HEK293 (cell line): Measurements from ENCODE around the gene SLC6A16.
"Not testable (repeated sequence)": the region's sequence is repeated elsewhere in the genome, so short reads cannot be mapped to it uniquely, and the experiment has no call there.

Experiments used
- CTCF ChIA-PET: fragments of 350-600 bp; formaldehyde crosslinking; extraction: SDS; loops from one replicate; lab custom pipeline; 2021; ENCODE audit warnings: antibody characterized with exemption; lab: Yijun Ruan, JAX
- POLR2A ChIA-PET: fragments of 300-600 bp; formaldehyde crosslinking; extraction: SDS; loops from one replicate; lab custom pipeline; 2020; ENCODE audit warnings: antibody characterized with exemption, inconsistent platforms; lab: Yijun Ruan, JAX
- H3K27ac ChIP-seq: fragments of 200-500 bp; sonication (Bioruptor generic); 2 replicates; pipeline ENCODE4 v1.5.1; 2014; ENCODE audit warnings: low read depth, low read length, control low read depth, inconsistent platforms; ENCODE audit errors: extremely low read depth
- H3K36me3 ChIP-seq, 2 experiments: fragments of 200-500 bp in 1 of 2; sonication (Bioruptor generic) in 1 of 2; 1 replicate in 1 of 2; 2 replicates in 1 of 2; pipeline ENCODE4 v1.5.1; 2014 to 2017; ENCODE audit warnings: inconsistent platforms in 2 of 2, low read length in 2 of 2; ENCODE audit not compliant: control insufficient read depth in 2 of 2, insufficient read depth in 1 of 2
- H3K4me1 ChIP-seq: fragments of 200-500 bp; sonication (Bioruptor generic); 2 replicates; pipeline ENCODE4 v1.5.1; 2014; ENCODE audit warnings: mild to moderate bottlenecking, low read length, inconsistent platforms; ENCODE audit not compliant: control insufficient read depth, insufficient read depth
- H3K4me3 ChIP-seq: 2 replicates; pipeline ENCODE4 v1.5.1; 2011; ENCODE audit warnings: low read depth, mild to moderate bottlenecking, control low read depth, low read length, moderate library complexity
- H3K9me3 ChIP-seq: fragments of 200-500 bp; sonication (Bioruptor generic); 2 replicates; pipeline ENCODE4 v1.5.1; 2014; ENCODE audit warnings: low read depth, low read length, inconsistent platforms; ENCODE audit not compliant: control insufficient read depth, insufficient read depth
- FEZF1 ChIP-seq: fragments of 450-650 bp; formaldehyde crosslinking; IDR thresholded peaks from 2 replicates; pipeline ENCODE4 v1.5.1; 2016; ENCODE audit warnings: missing biosample characterization, missing genetic modification characterization
- GLIS1 ChIP-seq: fragments of 450-650 bp; formaldehyde crosslinking; IDR thresholded peaks from 2 replicates; pipeline ENCODE4 v1.5.1; 2016; ENCODE audit warnings: missing biosample characterization, missing genetic modification characterization
- KLF8 ChIP-seq: fragments of 450-650 bp; formaldehyde crosslinking; IDR thresholded peaks from 2 replicates; pipeline ENCODE4 v1.5.1; 2016; ENCODE audit warnings: missing biosample characterization, missing genetic modification characterization
- MZF1 ChIP-seq: fragments of 450-650 bp; formaldehyde crosslinking; IDR thresholded peaks from 2 replicates; pipeline ENCODE4 v1.5.1; 2017; ENCODE audit warnings: missing biosample characterization, missing genetic modification characterization, borderline replicate concordance
- PBX3 ChIP-seq: sonication (generic); formaldehyde crosslinking; IDR thresholded peaks from 2 replicates; pipeline ENCODE4 v1.8.1; 2022; ENCODE audit warnings: mild to moderate bottlenecking, moderate library complexity, missing genetic modification reagents
- TRIM28 ChIP-seq: IDR thresholded peaks from 2 replicates; pipeline ENCODE4 v1.6.1; 2011; ENCODE audit warnings: low read length, control low read depth, borderline replicate concordance
- ZBTB1 ChIP-seq: fragments of 450-650 bp; formaldehyde crosslinking; IDR thresholded peaks from 2 replicates; pipeline ENCODE4 v1.5.1; 2016; ENCODE audit warnings: missing biosample characterization, missing genetic modification characterization
- ZBTB48 ChIP-seq: fragments of 450-650 bp; formaldehyde crosslinking; IDR thresholded peaks from 2 replicates; pipeline ENCODE4 v1.5.1; 2016; ENCODE audit warnings: missing biosample characterization, missing genetic modification characterization
- ZNF112 ChIP-seq: fragments of 450-650 bp; formaldehyde crosslinking; IDR thresholded peaks from 2 replicates; pipeline ENCODE4 v1.5.0; 2017; ENCODE audit warnings: missing biosample characterization, missing genetic modification characterization
- ZNF157 ChIP-seq: fragments of 450-650 bp; formaldehyde crosslinking; IDR thresholded peaks from 2 replicates; pipeline ENCODE4 v1.5.1; 2016; ENCODE audit warnings: missing biosample characterization, missing genetic modification characterization
- ZNF214 ChIP-seq: fragments of 450-650 bp; formaldehyde crosslinking; IDR thresholded peaks from 2 replicates; pipeline ENCODE4 v1.5.1; 2017; ENCODE audit warnings: missing biosample characterization, mild to moderate bottlenecking, missing genetic modification characterization, borderline replicate concordance
- ZNF37A ChIP-seq: fragments of 450-650 bp; IDR thresholded peaks from 2 replicates; pipeline ENCODE4 v1.5.1; 2018; ENCODE audit warnings: missing biosample characterization, missing genetic modification characterization
- ZNF549 ChIP-seq: fragments of 450-650 bp; IDR thresholded peaks from 2 replicates; pipeline ENCODE4 v1.5.1; 2018; ENCODE audit warnings: missing biosample characterization, missing genetic modification characterization, mild to moderate bottlenecking, inconsistent platforms, moderate library complexity
- ZNF555 ChIP-seq: fragments of 450-650 bp; formaldehyde crosslinking; conservative IDR thresholded peaks from 2 replicates; pipeline ENCODE4 v1.5.1; 2017; ENCODE audit warnings: missing biosample characterization, mild to moderate bottlenecking, missing genetic modification characterization, inconsistent platforms
- ZNF629 ChIP-seq: fragments of 450-650 bp; formaldehyde crosslinking; IDR thresholded peaks from 2 replicates; pipeline ENCODE4 v1.5.1; 2017; ENCODE audit warnings: missing biosample characterization, missing genetic modification characterization
- ZNF747 ChIP-seq: fragments of 450-650 bp; formaldehyde crosslinking; IDR thresholded peaks from 2 replicates; pipeline ENCODE4 v1.5.1; 2016; ENCODE audit warnings: missing biosample characterization, missing genetic modification characterization
- TF ChIP-seq, protein P1 (sequence below): fragments of 450-650 bp; formaldehyde crosslinking; IDR thresholded peaks from 2 replicates; pipeline ENCODE4 v1.5.1; 2016; ENCODE audit warnings: missing biosample characterization, missing genetic modification characterization, borderline replicate concordance
- TF ChIP-seq, protein P2 (sequence below): fragments of 450-650 bp; formaldehyde crosslinking; IDR thresholded peaks from 2 replicates; pipeline ENCODE4 v1.5.1; 2016; ENCODE audit warnings: missing biosample characterization, missing genetic modification characterization, low read depth
- TF ChIP-seq, protein P3 (sequence below): fragments of 450-650 bp; formaldehyde crosslinking; IDR thresholded peaks from 2 replicates; pipeline ENCODE4 v1.5.1; 2016; ENCODE audit warnings: missing biosample characterization, missing genetic modification characterization

Gene SLC6A16

GRCh38 chr19:49333811-49334288 lies 8.9 kb upstream of the SLC6A16 start:
- Histone ChIP-seq H3K9me3 (no peaks in the 10 kb centered on the region), H3K4me3 (no peak overlapping the region), H3K4me1 (no peaks in the 10 kb centered on the region), H3K27ac (no peak overlapping the region), H3K36me3 (peaks cover 0 to 4% of the 10 kb centered on the region in 2 experiments; a peak in 2 of 3 replicates)
- POLR2A ChIA-PET: no interaction called here
- CTCF ChIA-PET: interaction anchor here (0.7 kb wide), 1 partner anchor 125 kb away, joined by 3 read pairs; no protein-coding TSS in a partner anchor
- no peak for TF ChIP-seq ZNF747 (tag by site-specific recombination)
- no peak for TF ChIP-seq ZNF214
- TF ChIP-seq FEZF1 (tag by site-specific recombination): no peak
- no peak for TF ChIP-seq ZNF629 (tag by site-specific recombination)
- TF ChIP-seq ZNF112 (tag by site-specific recombination): no peak
- TF ChIP-seq ZBTB1: no peak
- TF ChIP-seq ZNF555: no peak
- no peak for TF ChIP-seq PBX3
- TF ChIP-seq TRIM28: no peak
- TF ChIP-seq, protein P1, sequence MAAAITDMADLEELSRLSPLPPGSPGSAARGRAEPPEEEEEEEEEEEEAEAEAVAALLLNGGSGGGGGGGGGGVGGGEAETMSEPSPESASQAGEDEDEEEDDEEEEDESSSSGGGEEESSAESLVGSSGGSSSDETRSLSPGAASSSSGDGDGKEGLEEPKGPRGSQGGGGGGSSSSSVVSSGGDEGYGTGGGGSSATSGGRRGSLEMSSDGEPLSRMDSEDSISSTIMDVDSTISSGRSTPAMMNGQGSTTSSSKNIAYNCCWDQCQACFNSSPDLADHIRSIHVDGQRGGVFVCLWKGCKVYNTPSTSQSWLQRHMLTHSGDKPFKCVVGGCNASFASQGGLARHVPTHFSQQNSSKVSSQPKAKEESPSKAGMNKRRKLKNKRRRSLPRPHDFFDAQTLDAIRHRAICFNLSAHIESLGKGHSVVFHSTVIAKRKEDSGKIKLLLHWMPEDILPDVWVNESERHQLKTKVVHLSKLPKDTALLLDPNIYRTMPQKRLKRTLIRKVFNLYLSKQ: no peak
- TF ChIP-seq MZF1 (tag by site-specific recombination): no peak
- TF ChIP-seq KLF8 (tag by site-specific recombination): no peak

GRCh38 chr19:49333418-49333805 lies 8.4 kb upstream of the SLC6A16 start:
- Histone ChIP-seq H3K4me3 (no peak overlapping the region), H3K4me1 (no peaks in the 10 kb centered on the region), H3K9me3 (no peaks in the 10 kb centered on the region), H3K36me3 (peaks cover 0 to 4% of the 10 kb centered on the region in 2 experiments; a peak in 2 of 3 replicates), H3K27ac (no peak overlapping the region)
- ChIA-PET CTCF (no interaction called here), POLR2A (no interaction called here)
- TF ChIP-seq, protein P2, sequence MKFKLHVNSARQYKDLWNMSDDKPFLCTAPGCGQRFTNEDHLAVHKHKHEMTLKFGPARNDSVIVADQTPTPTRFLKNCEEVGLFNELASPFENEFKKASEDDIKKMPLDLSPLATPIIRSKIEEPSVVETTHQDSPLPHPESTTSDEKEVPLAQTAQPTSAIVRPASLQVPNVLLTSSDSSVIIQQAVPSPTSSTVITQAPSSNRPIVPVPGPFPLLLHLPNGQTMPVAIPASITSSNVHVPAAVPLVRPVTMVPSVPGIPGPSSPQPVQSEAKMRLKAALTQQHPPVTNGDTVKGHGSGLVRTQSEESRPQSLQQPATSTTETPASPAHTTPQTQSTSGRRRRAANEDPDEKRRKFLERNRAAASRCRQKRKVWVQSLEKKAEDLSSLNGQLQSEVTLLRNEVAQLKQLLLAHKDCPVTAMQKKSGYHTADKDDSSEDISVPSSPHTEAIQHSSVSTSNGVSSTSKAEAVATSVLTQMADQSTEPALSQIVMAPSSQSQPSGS (tag by site-specific recombination): no peak
- TF ChIP-seq ZNF157 (tag by site-specific recombination) (no peak), ZNF549 (tag by site-specific recombination) (no peak), KLF8 (tag by site-specific recombination) (no peak), ZNF37A (no peak), ZBTB48 (tag by site-specific recombination) (no peak), GLIS1 (tag by site-specific recombination) (peak; percentile 44; the same call in 1 of the 2 replicates), ZNF747 (tag by site-specific recombination) (no peak)
- TF ChIP-seq, protein P3, sequence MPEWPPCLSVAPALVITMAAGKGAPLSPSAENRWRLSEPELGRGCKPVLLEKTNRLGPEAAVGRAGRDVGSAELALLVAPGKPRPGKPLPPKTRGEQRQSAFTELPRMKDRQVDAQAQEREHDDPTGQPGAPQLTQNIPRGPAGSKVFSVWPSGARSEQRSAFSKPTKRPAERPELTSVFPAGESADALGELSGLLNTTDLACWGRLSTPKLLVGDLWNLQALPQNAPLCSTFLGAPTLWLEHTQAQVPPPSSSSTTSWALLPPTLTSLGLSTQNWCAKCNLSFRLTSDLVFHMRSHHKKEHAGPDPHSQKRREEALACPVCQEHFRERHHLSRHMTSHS: no peak

- CTCF ChIA-PET: interaction anchor here (5.8 kb wide), 1 partner anchor 32 kb away, joined by 36 read pairs; no protein-coding TSS in a partner anchor
- POLR2A ChIA-PET, H3K4me1 ChIP-seq, H3K36me3 ChIP-seq, H3K9me3 ChIP-seq, H3K27ac ChIP-seq, H3K4me3 ChIP-seq: not testable (repeated sequence)
Measured at GRCh38 chr19:49332691-49333417, 7.9 kb upstream of the SLC6A16 start.
